ENCODE measurements around the gene CA7.

Gene CA7

GRCh38 chr16:66844342-66845079 lies at the start of gene CA7:
Gene CA7, plus strand, starts transcription at chr16:66844414. Its CDS starts 74 bp downstream, at chr16:66844488.
- DNase-seq (ENCODE audit: low spot score) (no peak), FAIRE-seq (no peak)

- DNase-seq (ENCODE audit: low spot score) (no peak), FAIRE-seq (no peak)
Measured at GRCh38 chr16:66798161-66798560, 46.1 kb upstream of the CA7 start.

- FAIRE-seq (no peak), DNase-seq (ENCODE audit: low spot score) (no peak)
Measured at GRCh38 chr16:66800856-66801255, 43.4 kb upstream of the CA7 start.

- FAIRE-seq (no peak), DNase-seq (ENCODE audit: low spot score) (no peak)
Measured at GRCh38 chr16:66801320-66802105, 42.7 kb upstream of the CA7 start, which contains the start of gene TERB1. Gene TERB1, minus strand, starts transcription at chr16:66801584. Its CDS starts 4,786 bp downstream, at chr16:66796798.

GRCh38 chr16:66802159-66802558 lies 42.1 kb upstream of the CA7 start:
- DNase-seq (ENCODE audit: low spot score) (no peak), FAIRE-seq (no peak)

- FAIRE-seq: no peak
- DNase-seq (ENCODE audit: low spot score): no peak
Measured at GRCh38 chr16:66809765-66810164, 34.4 kb upstream of the CA7 start.

- DNase-seq (ENCODE audit: low spot score): no peak
- FAIRE-seq: no peak
Measured at GRCh38 chr16:66810391-66810790, 33.8 kb upstream of the CA7 start.

GRCh38 chr16:66811043-66811442 lies 33.2 kb upstream of the CA7 start:
- DNase-seq (ENCODE audit: low spot score) (no peak), FAIRE-seq (no peak)

- no peak for FAIRE-seq
- DNase-seq (ENCODE audit: low spot score): no peak
Measured at GRCh38 chr16:66814734-66815133, 29.5 kb upstream of the CA7 start.

GRCh38 chr16:66824006-66824405 lies 20.2 kb upstream of the CA7 start:
- no peak for FAIRE-seq
- DNase-seq (ENCODE audit: low spot score): no peak

GRCh38 chr16:66830422-66831404 lies 13.5 kb upstream of the CA7 start, which contains the start of gene NAE1:
Gene NAE1, minus strand, starts transcription at chr16:66830976. Its CDS starts 77 bp downstream, at chr16:66830899.
- FAIRE-seq (no peak), DNase-seq (ENCODE audit: low spot score) (peak; percentile 97)

- no peak for DNase-seq (ENCODE audit: low spot score)
- peak; percentile 9 for FAIRE-seq
Measured at GRCh38 chr16:66832190-66832589, 12.0 kb upstream of the CA7 start.

- DNase-seq (ENCODE audit: low spot score): no peak
- no peak for FAIRE-seq
Measured at GRCh38 chr16:66832661-66833305, 11.4 kb upstream of the CA7 start.

- DNase-seq (ENCODE audit: low spot score): no peak
Measured at GRCh38 chr16:66834746-66835145, 9.5 kb upstream of the CA7 start.

GRCh38 chr16:66840883-66841282 lies 3.3 kb upstream of the CA7 start:
- DNase-seq (ENCODE audit: low spot score): no peak
- FAIRE-seq: no peak

More at GRCh38 chr16:66834746-66835145, 9.5 kb upstream of the CA7 start:
- FAIRE-seq: no peak

- DNase-seq (ENCODE audit: low spot score) (no peak), FAIRE-seq (no peak)
Measured at GRCh38 chr16:66841366-66841765, 2.8 kb upstream of the CA7 start.

- DNase-seq (ENCODE audit: low spot score): peak; percentile 41
- FAIRE-seq: no peak
Measured at GRCh38 chr16:66842765-66843164, 1.4 kb upstream of the CA7 start.

GRCh38 chr16:66843191-66843590 lies 1.0 kb upstream of the CA7 start:
- FAIRE-seq: no peak
- no peak for DNase-seq (ENCODE audit: low spot score)

GRCh38 chr16:66844009-66844341 lies 239 bp upstream of the CA7 start:
- DNase-seq (ENCODE audit: low spot score) (no peak), FAIRE-seq (no peak)

GRCh38 chr16:66845080-66845410 lies 831 bp downstream of the CA7 start:
- DNase-seq (ENCODE audit: low spot score) (no peak), FAIRE-seq (no peak)

GRCh38 chr16:66845791-66846221 lies 1.6 kb downstream of the CA7 start:
- no peak for FAIRE-seq
- DNase-seq (ENCODE audit: low spot score): peak; percentile 48

Data from urothelium cell line (cell line).